GM18868 (cell line): ENCODE measurements around the gene MLF2.

Experiments
- ATAC-seq: cut with Tn5 transposase; IDR thresholded peaks from one replicate; pipeline ENCODE4 v1.9.1; 2021; ENCODE audit warnings: mild to moderate bottlenecking, moderate library complexity; ENCODE audit not compliant: unreplicated experiment

Gene MLF2

DNA sequence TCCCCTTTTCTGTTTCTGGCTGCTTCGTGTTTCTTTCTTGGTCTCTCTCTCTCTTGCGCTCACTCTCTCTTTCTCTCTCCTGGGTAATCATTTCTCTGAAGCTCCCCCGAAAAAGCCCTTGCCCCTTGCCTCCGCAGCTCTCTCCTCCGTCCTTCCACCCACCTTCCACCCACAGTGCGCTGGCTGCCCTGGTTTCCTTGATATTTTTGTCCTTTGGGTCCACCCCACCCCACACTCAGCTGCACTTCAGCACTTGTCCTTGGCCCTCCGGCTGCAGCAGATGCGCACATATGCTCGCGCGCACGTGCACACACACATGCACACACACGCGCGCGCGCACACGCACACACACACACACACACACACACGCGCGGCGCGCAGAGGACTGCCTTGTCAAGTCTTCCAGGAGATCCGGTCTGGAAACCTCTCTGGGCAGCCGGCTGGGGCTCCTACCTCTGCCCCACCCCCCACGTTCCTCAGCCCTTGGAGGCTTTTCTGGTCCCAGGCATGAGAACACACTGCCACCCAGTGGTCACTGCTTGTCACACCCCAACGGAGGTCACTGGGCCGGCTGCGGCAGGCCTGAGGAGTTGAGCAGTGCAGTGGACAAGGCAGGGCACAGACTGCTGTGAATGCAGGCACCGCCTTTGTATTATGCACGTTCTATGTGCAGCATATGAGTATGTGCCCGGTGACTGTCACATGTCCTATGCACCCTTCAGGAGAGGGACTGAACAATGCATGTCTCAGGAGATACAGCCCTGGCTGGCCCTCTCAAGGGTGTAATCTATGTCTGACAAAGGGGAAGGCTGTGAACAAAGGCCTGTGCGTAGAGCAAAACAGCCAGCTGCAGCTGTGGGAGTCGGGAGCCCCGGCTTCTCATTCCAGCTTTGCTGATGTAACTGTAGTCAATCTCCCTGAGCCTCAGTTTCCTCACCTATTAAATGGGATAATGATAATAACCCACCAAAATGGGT is 25.9 kb upstream of the MLF2 start:
- peak; percentile 80 for ATAC-seq

DNA sequence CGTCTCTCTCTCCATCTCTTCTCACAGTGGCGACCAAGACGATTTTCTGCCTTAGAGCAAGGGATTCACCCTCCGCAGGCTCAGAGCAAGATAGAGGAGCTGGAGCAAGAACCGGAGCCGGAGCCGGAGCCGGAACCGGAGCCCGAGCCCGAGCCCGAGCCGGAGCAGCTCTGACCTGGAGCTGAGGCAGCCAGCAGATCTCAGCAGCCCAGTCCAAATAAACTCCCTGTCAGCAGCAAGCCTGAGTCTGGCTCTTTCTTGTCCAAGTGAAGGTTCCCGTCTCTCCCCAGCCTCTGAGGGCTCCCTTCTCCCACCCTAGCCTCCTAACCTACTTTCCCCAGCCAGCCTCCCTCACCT is 25.3 kb upstream of the MLF2 start:
- ATAC-seq, result no peak

DNA sequence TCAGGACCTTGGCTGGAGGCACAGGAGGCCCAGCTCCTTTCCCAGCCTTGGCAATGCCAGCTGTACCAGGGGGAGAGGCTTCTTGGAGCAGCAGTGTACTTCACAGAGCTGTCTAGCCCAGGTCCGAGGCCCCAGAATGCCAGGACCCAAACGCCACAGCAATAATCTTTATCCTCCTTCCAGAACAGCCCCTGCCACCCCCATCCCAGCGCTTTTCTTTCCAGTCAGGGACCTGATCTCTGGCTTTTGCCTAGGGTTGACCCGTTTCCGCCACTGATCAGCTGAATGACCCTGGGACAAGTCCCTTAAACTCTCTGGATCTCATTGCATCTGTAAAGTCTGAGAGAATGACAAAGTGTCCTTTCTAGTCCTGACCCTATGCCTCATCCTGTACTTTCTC is 24.4 kb upstream of the MLF2 start:
- no peak for ATAC-seq

DNA sequence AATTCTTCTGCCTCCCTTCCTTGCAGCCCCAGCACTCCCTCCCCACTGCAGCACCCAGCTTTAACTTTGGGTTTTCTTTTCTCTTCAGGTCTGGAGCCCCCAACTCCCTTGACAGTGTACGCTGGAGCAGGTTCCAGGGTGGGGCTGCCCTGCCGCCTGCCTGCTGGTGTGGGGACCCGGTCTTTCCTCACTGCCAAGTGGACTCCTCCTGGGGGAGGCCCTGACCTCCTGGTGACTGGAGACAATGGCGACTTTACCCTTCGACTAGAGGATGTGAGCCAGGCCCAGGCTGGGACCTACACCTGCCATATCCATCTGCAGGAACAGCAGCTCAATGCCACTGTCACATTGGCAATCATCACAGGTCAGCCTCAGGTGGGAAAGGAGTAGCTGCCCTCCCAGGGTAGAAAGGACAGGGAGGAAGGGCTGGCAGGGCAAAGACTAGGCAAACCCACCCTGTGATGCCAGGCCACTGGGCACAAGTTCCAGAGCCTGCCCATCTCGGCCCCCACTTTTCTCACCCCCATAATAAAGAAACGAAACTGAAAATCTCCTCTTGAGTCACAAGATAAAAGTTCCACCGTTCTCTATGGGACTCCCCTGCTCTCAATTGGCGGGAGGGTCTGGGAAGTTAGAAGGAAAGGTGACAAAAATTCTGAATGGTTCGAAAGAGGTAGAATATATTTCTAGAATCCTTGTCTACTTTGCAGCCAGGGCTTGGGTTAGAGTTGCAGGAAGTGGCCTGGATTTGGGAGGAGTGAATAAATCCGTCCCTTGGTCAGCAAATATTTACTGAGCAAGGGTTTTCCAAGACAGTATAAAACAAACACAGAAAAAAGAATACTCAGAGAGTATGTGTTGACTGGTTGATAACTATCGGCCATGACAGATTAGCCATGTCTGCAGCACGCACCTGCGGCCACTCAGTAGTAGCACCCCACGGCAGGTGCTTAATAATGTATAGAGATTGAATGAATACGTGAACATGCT is 22.5 kb upstream of the MLF2 start:
- no peak for ATAC-seq

DNA sequence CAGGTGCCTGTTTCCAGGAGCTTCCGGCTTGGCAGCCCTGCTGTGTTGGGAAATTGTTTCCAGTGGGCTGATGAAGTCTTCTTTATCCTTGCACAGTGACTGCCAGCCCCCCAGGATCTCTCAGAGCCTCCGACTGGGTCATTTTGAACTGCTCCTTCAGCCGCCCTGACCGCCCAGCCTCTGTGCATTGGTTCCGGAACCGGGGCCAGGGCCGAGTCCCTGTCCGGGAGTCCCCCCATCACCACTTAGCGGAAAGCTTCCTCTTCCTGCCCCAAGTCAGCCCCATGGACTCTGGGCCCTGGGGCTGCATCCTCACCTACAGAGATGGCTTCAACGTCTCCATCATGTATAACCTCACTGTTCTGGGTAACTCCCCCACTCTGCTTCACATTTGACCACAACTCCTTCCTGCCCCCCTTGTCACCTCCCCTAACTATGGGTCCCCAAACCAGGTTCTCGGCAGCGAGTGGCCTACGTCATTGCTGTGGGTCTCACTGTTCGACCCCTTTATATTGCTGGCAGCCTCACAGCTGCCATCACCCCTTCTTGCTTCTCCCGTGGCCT is 21.6 kb upstream of the MLF2 start:
- no peak for ATAC-seq

DNA sequence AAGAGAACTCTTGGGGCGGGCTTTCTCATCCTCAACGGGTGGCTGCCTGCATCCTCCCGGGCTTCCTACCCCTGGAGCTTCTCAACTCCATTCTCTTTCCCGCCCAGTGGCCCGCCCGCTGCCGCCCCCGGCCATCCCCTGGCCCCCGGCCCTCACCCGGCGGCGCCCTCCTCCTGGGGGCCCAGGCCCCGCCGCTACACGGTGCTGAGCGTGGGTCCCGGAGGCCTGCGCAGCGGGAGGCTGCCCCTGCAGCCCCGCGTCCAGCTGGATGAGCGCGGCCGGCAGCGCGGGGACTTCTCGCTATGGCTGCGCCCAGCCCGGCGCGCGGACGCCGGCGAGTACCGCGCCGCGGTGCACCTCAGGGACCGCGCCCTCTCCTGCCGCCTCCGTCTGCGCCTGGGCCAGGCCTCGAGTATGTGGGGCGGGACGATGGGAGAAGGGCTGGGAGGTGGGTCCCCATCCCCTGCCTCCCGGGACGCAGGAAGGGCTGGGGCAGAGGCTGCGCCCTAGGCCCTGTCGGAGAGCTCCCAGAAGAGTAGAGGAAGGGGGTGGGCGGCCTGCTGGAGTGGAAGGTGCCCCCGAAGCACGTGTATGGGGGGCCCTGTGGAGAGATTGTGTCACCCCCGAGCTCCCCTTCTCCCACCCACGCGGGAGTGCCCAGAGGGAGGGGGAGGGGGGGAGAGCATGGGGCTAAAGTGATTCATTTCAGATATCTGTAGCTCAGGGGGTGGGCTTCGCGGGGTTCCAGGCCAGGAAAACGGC is 20.8 kb upstream of the MLF2 start:
- ATAC-seq, result no peak

DNA sequence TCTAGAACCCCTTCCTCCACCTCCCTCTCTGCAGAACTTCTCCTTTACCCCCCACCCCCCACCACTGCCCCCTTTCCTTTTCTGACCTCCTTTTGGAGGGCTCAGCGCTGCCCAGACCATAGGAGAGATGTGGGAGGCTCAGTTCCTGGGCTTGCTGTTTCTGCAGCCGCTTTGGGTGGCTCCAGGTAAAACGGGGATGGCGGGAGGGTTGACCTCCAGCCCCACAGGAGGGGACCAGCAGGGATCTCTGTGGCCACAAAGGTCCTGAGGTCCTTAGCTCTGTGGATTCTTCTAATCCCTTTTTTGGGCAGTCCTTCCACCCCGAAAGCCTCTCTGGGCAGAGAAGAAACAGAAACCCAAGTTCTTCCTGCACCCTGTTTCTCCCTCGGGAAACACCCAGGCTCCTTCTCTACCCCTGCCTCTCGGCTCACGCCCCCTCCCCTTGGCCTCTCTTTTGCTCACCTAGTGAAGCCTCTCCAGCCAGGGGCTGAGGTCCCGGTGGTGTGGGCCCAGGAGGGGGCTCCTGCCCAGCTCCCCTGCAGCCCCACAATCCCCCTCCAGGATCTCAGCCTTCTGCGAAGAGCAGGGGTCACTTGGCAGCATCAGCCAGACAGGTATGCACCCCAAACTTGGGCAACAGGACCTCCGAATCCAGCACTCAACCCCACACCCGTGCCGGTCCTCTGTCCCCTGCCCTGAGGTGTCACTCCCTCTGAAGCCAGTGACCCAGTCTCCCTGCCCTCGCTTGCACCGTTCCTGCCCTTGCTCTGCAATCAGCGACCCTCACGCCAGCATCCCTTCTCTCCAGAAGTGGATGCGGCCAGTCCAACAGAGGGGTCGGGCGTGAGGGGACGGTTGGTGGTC is 20.0 kb upstream of the MLF2 start:
- ATAC-seq, result no peak

DNA sequence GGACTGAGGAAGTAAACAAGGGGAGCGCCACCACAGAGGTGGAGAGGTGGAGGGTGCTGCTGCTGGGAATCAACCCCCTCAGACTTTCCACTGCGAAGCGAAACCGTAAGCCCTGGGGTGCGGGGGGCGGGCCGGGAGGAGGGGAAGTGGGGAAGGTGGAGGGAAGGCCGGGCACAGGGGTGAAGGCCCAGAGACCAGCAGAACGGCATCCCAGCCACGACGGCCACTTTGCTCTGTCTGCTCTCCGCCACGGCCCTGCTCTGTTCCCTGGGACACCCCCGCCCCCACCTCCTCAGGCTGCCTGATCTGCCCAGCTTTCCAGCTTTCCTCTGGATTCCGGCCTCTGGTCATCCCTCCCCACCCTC is 19.4 kb upstream of the MLF2 start, which contains the start of gene LAG3:
TSS of gene LAG3 (plus strand) at position 190 of the 365 bp plus-strand sequence. CDS start 333 bp downstream, outside the sequence.
- ATAC-seq, result no peak

DNA sequence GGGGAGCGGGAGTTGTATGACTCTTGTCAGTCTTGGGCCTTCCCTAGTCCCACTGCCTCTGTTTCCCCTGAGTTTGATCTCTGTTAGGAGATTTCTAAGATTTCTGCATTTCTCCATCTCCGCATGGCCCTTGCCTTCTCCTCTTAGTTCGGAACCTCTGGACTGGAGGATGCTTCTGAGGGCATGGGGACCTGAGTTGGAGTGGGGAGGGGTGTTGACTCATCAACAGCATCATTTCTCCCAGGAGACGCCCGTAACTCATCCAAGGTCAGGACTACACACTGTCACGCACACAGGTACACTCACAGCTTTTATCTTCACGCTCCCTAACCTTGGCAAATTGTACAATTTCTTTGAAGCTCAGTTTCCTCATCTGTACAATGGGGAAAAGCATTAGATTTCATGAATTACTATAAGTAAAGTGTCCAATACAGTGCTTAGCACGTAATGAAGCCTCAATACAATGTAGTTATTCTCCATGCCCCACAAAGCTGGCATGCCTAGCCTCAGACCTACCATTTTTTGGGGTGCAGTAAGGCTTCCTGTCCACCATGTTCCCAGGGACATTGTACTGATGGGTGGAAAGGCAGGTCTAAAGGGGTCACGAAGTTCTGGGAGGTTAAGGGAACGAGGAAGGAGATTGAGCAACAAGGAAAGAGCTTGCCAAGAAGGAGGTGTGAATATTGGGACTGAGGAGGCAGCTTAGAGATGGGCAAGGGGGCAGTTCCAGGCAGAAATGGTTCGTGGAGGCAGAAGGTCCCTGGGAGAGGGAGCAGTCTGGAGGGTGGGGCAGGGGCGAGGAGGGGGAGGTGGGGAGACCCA is 18.8 kb upstream of the MLF2 start:
- ATAC-seq, result no peak

DNA sequence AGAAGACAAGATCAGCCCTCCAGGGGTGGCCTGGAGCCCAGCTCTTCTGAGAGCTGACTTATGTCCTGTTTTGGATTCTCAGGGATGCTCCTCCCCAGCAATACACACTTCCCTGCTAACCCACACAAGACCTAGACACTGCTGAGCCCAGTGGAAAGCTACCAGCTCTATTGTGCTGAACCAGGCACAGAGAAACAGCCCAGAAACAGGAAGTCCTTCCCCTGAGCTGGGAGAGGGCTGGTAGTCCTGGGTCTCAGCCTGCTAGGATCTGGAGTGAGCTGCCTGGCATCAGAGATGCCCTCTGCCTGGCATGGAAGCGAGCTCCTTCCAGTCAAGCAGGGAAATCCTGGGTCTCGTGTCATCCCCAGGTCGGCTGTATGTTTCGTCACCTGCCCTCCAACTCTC is 18.2 kb upstream of the MLF2 start:
- ATAC-seq, result no peak

DNA sequence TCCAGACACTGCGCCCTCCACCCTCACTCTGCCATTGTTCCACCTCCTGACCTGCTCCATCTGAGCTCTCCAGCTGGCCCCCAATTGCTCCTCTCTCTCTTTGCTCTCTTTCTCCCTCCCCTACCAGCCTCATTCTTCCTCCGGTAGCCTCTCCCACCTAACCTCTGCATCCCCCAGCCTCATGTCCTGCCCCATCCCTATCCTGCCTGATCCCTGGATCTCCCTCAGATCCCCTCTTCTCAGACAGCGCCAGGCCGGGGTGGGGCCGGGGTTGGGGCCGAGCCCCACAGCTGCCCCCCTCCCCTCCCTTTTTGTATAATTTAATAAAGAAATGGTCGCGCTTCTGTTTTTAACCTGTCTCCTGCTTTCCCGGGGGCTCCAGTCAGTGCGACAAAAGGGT is 17.7 kb upstream of the MLF2 start:
- ATAC-seq, result no peak

DNA sequence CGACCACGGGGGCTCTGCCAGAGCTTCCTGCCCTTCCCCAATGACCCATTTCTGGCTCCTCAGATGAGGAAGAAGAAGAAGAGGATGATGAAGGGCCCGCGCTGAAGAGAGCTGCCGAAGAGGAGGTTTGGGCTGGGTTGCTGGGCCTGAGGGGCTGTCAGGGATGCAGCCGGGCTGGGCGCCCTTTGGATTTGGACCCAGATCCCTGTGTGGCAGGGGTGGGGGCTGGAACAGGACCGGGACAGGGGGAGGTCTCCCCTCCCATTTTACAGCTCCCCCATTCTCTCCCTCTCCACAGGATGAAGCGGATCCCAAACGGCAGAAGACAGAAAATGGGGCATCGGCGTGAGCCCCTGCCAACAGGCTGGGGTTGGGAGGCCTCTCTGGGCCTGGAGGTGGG is 17.2 kb upstream of the MLF2 start:
- no peak for ATAC-seq

DNA sequence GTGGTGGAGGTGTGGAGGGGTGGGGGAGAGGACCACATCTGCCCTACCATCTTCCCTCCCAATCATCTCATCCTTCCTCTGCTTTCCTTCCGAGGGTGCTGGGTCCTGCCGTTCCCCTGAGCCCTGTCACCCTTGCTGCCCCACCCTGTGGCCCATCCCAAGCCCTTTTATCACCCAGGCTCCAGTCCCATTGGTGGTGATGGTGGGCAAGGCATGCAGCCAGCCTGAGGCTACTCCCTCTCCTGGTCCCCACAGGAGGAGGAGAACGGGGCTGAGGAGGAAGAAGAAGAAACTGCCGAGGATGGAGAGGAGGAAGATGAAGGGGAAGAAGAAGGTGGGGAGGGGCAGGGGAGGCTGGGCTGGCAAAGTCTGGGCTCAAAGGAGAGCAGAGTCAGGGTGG is 16.7 kb upstream of the MLF2 start:
- no peak for ATAC-seq

DNA sequence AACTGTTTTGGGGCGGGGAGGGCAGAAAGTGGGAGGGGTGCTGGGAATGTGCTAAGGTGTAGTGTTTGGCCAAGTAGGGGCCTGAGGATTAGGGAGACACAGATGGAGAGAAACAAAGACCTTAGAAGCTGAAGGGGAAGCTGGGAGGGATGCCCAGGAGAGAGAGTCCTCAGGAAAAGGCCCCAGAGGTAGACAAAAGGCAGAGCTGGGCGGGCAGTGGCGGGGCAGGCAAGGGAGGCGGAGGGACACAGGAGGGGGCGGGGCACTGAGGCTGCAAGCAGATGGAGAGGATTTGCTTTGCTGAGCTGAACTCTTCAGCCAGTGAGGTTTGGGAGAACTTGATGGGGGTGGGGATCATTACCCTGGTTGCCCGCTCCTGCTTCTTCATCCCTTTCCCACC is 16.0 kb upstream of the MLF2 start:
- no peak for ATAC-seq

DNA sequence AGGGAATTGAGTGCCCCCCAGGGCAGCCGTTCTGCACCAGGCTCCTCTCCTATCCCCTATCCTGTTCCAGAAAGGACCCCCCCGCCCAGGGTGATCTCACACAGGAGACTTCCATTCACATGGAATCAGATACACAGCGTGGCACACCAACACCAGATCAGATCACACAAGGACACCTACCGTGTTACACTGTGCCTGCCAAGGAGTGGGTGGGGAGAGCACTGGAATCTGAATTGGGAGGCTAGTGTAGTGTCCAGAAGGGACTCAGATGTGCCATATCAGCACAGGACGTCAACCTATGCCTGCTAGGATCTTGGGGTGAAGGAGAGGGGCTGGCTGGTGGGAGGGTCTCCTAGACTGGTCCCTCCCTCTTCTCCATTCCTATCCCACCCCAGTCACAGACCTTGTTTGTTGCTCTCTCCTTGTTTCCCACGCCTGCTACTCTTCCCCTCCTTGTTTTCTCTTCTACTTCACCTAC is 15.5 kb upstream of the MLF2 start:
- ATAC-seq, result no peak

DNA sequence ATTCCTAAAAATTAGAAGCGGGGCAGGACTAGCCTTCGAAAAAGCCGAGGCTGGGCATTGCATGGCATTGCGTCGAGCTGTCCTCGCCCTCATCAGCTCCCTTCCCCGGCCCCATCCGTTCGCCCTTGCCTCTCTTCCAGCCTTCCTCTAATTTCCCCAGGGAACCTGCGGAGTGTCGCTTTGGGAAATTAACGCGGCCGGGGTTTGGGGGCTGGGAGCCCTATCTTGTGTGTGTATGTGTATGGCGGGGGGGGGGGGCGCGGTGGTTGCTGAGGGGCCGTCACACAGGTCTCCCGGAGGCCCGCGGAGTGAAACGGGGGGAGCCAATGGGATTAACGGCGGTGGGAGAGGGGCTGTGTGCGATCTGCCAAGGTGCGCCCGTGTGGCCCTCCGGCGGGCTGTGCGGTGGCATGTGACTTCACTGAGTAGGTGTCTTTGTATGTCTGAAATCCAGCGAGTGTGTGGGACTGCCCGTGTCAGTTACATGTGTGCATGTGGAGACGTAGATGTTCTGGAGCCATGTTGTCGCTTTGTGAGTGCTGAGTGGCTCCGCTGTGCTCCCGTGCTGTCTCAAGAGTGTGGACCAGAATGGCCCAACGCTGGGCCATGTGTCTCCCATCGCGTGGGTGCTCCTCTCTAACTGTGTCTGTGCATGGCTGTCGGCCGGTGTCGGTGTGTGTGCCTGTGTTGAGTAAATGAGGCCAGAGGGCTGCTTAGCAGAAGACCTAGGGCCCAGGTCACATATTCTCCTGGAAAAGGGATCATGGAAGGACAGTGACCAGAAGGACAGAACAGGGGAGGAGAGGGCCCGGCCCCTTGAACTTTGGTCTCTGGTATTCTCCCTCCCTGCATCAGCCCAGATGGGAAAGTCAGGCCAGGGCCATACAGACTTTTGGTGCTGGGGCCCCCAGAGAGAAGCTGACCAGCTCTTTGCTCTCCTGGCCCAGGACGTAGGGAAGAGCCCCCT is 14.7 kb upstream of the MLF2 start:
- no peak for ATAC-seq

DNA sequence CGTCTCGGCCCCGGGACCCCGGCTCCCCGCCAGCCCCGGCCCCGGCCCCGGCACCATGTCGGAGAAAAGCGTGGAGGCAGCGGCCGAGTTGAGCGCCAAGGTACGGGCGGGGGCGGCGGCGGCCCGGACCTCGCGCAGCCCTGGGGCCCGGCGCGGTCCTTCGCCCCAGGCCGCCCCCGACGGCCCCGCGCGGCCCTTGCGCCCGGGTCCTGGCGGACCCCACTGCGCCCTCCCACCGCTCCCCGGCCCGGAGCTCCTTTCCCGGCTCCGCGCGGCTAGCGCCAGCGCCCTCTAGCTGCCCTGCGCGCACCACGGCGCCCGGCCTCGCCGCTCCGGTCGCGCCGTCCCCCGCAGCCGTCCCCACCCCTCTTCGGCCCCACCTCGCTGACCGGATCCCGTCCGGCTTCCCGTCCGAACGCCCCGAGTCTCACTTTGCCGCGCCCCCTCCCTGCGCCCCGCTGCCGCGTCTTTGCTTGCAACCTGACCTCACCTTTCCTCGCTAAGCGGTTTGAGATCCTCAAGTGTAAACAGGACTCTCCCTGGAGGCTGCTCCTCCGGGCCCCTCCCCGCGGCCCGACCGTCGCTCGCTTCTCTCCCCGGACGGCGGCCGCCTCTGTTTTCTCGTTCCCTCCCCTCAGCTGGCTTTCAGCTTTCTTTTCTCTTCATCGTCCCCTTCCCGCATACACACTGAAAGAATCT is 13.9 kb upstream of the MLF2 start:
- peak; percentile 56 for ATAC-seq
